ENCODE results near the gene MRPL55.

DNA sequence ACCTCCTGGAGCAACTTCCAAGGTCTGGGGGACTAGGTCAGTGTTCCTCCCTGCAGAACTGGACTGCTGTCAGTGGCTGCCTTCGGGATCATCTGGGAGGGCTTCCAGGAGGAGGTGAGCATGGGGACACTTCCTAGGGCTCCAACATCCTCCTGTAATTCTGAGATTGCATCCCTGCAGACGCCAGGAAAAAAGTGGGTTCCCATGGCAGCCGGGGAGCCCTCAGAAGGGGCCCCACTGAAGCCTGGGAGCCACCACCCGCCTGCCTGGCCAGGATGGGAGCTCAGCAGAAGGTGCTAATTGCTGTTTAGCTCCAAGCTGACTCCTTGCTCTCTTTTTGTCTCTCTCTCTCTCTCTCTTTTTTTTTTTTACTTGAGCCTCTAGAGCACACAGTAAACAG is 42.7 kb downstream of the MRPL55 start:
- no peak for TF ChIP-seq POLR2A (IDR thresholded peaks at IDR 0.05; ENCODE audit: low read depth, low read length)
- TF ChIP-seq POLR2AphosphoS5 (IDR thresholded peaks at IDR 0.05; ENCODE audit: low read depth, low read length), result no peak
- no peak for TF ChIP-seq TAF1 (IDR thresholded peaks at IDR 0.05; ENCODE audit: borderline replicate concordance, low read depth, low read length)
